ENCODE data around the gene KCNC1. TPM values are rescaled to one million over a fixed set of nuclear protein-coding genes. Genes with fewer than 3 reads are reported as not detected.

Gene KCNC1
- total RNA-seq (2022) (0.10 and 0.26 TPM in 2 replicates), Bru-seq, nascent RNA (percentile 5 among the genes with signal in this experiment), BruChase-seq, experiment 1, labeled RNA remaining after a 6-hour chase (percentile 4 among the genes with signal in this experiment), BruChase-seq, experiment 2, labeled RNA remaining after a 2-hour chase (percentile 5 among the genes with signal in this experiment)
- long read RNA-seq, partial matches to known transcripts = 0 of 3 reads
- long read RNA-seq, other reads (novel, unspliced or antisense) = 3 of 3 reads

DNA sequence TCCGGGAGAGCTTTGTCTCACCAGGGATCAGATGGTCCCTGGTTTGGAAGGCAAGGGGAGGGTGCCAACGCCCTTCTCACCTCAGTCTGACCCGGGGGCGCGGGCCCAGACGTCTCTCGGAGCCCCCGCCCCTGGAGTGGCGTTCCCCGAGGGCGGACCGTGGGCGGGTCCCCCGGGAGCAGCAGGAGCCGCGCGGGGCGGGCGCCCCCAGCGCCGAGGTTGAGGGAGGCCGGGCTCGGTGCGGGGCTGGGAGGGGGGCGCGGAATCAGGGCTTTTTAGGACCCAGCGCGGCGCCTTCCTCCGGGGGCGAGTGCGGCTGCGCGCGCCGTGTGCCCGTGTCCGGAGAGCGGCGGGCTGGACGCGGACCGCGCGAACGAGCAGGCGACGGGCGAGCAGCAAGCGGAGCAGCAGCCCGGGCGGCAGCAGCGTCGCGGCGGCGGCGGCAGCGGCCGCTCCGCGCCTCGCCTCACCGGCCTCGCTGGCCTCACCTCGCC, at the start of gene KCNC1:
KCNC1 (plus strand) TSS at position 364 of the 494 bp plus-strand sequence. CDS start 1,222 bp downstream, outside the sequence.
- intact Hi-C loops (cut with micrococcal nuclease; ENCODE audit: unreplicated experiment) = no loop called here
- TF ChIP-seq, protein P1, sequence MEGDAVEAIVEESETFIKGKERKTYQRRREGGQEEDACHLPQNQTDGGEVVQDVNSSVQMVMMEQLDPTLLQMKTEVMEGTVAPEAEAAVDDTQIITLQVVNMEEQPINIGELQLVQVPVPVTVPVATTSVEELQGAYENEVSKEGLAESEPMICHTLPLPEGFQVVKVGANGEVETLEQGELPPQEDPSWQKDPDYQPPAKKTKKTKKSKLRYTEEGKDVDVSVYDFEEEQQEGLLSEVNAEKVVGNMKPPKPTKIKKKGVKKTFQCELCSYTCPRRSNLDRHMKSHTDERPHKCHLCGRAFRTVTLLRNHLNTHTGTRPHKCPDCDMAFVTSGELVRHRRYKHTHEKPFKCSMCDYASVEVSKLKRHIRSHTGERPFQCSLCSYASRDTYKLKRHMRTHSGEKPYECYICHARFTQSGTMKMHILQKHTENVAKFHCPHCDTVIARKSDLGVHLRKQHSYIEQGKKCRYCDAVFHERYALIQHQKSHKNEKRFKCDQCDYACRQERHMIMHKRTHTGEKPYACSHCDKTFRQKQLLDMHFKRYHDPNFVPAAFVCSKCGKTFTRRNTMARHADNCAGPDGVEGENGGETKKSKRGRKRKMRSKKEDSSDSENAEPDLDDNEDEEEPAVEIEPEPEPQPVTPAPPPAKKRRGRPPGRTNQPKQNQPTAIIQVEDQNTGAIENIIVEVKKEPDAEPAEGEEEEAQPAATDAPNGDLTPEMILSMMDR (IDR thresholded peaks at IDR 0.05; ENCODE audit: unreplicated experiment) = no peak
- CTCF ChIA-PET = interaction anchor here (0.7 to 1.0 kb wide), 3 partner anchors 18 to 245 kb away, joined by 3 to 4 read pairs (median 4); no protein-coding TSS in a partner anchor
- Mint-ChIP-seq H3K4me1 (ENCODE audit: low read depth, unreplicated experiment) (no peaks in the 10 kb centered on the region), H3K27ac (ENCODE audit: unreplicated experiment) (no peak within 1 kb of the TSS), H3K4me3 (ENCODE audit: low read depth, unreplicated experiment) (peak within 1 kb of the TSS; percentile 37), H3K9me3 (ENCODE audit: low read depth, unreplicated experiment) (no peaks in the 10 kb centered on the region), H3K27me3 (ENCODE audit: unreplicated experiment) (peaks cover 44% of the 10 kb centered on the region), H3K36me3 (ENCODE audit: insufficient read depth, unreplicated experiment) (no peaks in the 10 kb centered on the region)
- BruUV-seq (replicated peaks) = no TSS peak
- DNase-seq = peak; percentile 37

DNA sequence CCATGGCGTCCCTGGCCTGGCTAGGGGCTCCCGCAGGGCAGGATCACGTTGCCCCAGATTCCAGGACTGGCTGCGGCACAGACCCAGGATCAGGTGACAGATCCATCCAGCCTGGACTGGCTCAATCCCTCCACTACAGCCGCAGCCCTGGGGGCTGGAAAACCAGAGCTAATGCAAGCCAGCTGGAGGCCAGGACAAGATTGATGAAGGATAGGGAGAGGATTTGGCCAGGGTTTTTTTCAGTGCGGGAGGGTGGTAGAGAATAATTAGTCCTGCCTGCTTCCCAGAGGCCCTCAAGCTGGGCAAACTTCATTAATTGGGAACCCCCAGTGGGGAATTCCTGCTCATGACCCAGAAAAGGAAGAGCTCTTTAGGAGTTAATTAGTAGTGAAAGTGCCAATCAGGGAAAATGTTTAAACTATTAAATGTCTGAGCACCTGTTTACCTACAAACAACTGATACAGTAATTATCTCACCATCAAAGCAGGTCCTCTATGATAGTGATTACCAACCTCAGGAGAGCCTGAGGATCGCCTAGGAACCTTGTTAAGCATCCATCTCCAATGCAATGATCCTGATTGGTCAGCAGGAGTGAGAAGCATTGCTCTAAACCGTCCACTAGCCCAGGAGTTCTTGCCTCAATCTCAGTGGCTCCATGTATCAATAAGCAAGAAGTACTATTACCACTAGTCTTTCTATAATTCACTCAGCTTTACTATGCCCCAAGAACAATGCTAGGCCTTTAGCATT, 48.2 kb upstream of the KCNC1 start:
- BruUV-seq (replicated peaks) = no TSS peak
- H3K4me1 Mint-ChIP-seq (ENCODE audit: low read depth, unreplicated experiment) = peaks cover 25% of the 10 kb centered on the region
- H3K9me3 Mint-ChIP-seq (ENCODE audit: low read depth, unreplicated experiment) = no peaks in the 10 kb centered on the region
- no peak overlapping the region for H3K4me3 Mint-ChIP-seq (ENCODE audit: low read depth, unreplicated experiment)
- no peak overlapping the region for H3K27ac Mint-ChIP-seq (ENCODE audit: unreplicated experiment)
- CTCF ChIA-PET = no interaction called here
- peaks cover 3% of the 10 kb centered on the region for H3K27me3 Mint-ChIP-seq (ENCODE audit: unreplicated experiment)
- DNase-seq = no peak
- TF ChIP-seq, protein P1 (IDR thresholded peaks at IDR 0.05; ENCODE audit: unreplicated experiment) = no peak
- H3K36me3 Mint-ChIP-seq (ENCODE audit: insufficient read depth, unreplicated experiment) = no peaks in the 10 kb centered on the region
- intact Hi-C loops (cut with micrococcal nuclease; ENCODE audit: unreplicated experiment) = no loop called here

DNA sequence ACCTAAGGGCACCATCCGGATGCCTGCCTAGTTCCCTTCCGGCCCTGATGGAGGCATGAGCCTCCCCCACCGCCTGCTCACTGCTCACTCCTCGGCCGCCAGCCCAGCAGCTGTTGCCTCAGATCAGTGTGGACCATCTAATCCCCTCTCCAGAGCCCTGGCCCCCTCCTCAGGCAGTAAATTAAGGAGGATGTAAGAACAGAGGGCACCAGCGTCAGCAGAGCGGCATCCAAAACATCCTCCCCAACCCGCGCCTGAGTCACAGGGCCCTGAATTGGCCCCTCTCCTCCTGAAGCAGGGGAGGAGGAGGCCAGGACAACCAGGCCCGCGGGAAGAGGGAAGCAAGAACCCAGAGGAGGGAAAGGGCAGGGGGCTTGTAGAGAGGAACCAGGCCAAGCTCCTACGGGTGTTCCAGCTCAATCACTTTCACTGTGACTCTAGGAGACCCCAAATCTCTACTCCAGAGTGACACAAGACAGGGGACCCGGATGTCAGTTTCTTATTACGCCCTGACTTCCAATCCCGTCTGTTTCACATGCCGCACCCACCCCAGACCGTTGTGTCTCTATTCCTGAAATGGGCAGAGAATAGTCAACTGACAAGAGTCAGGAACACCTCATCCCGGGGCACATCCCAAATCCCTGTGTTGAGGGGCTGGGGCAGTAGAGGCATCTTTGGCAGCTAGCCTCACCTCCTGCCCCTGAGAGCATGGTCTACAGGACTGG, 46.5 kb upstream of the KCNC1 start:
- intact Hi-C loops (cut with micrococcal nuclease; ENCODE audit: unreplicated experiment) = no loop called here
- TF ChIP-seq, protein P1 (IDR thresholded peaks at IDR 0.05; ENCODE audit: unreplicated experiment) = no peak

DNA sequence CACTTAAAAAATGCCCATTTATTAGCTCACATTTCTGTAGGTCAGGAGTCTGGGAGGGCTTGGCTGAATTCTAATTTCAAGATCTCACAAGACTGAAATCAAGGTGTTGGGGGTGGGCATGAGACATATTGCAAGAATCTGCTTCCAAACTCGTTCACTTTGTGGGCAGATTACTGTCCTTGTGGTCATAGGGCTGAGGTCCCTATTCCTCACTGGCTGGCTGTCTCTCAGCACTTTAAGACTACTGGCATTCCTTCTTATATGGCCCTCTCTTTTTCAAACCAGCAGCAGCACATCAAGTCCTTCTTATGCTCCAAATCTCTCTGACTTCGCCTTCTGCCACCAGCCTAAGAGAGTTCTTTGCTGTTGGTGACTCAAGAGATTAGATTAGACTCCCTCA, 43.0 kb upstream of the KCNC1 start:
- no TSS peak for BruUV-seq (replicated peaks)
- H3K9me3 Mint-ChIP-seq (ENCODE audit: low read depth, unreplicated experiment) = no peaks in the 10 kb centered on the region
- TF ChIP-seq, protein P1 (IDR thresholded peaks at IDR 0.05; ENCODE audit: unreplicated experiment) = no peak
- no peak overlapping the region for H3K27ac Mint-ChIP-seq (ENCODE audit: unreplicated experiment)
- H3K27me3 Mint-ChIP-seq (ENCODE audit: unreplicated experiment) = peaks cover 54% of the 10 kb centered on the region
- no peaks in the 10 kb centered on the region for H3K4me1 Mint-ChIP-seq (ENCODE audit: low read depth, unreplicated experiment)
- H3K4me3 Mint-ChIP-seq (ENCODE audit: low read depth, unreplicated experiment) = no peak overlapping the region
- no peak for DNase-seq
- H3K36me3 Mint-ChIP-seq (ENCODE audit: insufficient read depth, unreplicated experiment) = no peaks in the 10 kb centered on the region
- intact Hi-C loops (cut with micrococcal nuclease; ENCODE audit: unreplicated experiment) = no loop called here
- CTCF ChIA-PET = no interaction called here

More for the DNA sequence above, 46.5 kb upstream of the KCNC1 start:
- no peak overlapping the region for H3K4me3 Mint-ChIP-seq (ENCODE audit: low read depth, unreplicated experiment)
- BruUV-seq (replicated peaks) = no TSS peak
- no peaks in the 10 kb centered on the region for H3K36me3 Mint-ChIP-seq (ENCODE audit: insufficient read depth, unreplicated experiment)
- H3K27me3 Mint-ChIP-seq (ENCODE audit: unreplicated experiment) = peaks cover 20% of the 10 kb centered on the region
- peaks cover 15% of the 10 kb centered on the region for H3K4me1 Mint-ChIP-seq (ENCODE audit: low read depth, unreplicated experiment)
- no peak overlapping the region for H3K27ac Mint-ChIP-seq (ENCODE audit: unreplicated experiment)
- no peaks in the 10 kb centered on the region for H3K9me3 Mint-ChIP-seq (ENCODE audit: low read depth, unreplicated experiment)
- CTCF ChIA-PET = no interaction called here
- DNase-seq = no peak

Measured in Calu3 (cell line).